HG02973 (cell line): ENCODE data around the gene DNAH12.
"Not testable (repeated sequence)": the region's sequence is repeated elsewhere in the genome, so short reads cannot be mapped to it uniquely, and the experiment has no call there.

Source experiments
- ATAC-seq: cut with Tn5 transposase; IDR thresholded peaks from one replicate; pipeline ENCODE4 v1.9.1; 2021; ENCODE audit warnings: moderate library complexity; ENCODE audit not compliant: unreplicated experiment

The DNAH12 gene

DNA sequence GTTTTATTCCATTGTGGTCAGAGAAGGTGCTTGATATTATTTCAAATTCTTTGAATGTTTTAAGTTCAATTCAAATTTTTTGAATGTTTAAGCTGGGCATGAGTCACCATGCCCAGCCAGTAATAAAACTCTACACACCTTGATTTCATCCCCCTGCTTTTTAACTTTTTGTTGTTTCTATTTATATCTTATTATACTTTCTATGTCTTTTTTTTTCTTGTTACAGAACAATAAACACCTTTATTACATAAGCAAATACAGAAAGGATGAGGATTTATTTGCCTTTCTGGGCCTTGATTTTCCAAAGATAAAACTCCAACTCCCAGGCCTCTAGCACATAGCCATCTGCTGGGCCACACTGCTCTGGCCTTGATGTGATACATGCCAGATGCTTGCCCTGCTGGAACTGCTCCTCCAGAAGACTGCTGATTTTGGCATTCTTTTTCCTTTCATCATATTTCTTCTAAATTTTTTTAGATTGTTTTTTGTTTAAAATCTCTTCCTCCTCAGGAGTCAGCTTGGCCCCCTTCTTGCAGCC lies 14.0 kb downstream of the DNAH12 start:
- ATAC-seq = no peak

DNA sequence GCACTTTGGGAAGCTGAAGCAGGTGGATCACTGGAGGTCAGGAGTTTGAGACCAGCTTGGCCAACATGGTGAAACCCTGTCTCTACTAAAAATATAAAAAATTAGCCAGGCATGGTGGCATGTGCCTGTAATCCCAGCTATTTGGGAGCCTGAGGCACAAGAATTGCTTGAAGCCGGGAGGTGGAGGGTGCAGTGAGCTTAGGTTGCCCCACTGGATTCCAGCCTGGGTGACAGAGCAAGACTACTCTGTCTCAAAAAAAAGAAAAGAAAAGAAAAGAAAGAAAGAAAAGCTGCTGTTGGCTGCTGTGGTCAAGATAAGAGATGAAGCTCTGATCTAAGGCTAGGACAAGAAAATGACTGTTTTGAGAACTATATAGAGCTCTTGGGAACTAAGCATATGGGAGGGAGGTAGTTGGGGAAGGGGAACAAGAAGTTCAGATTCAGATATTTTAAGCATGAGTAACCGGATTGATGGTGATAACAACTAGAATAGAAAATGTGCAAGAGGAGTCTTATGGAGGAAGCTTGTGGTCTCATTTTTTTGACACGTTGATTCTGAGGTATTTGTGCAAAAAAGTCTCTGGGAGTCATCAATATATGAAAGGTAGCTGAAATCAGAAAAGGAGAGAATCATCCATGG lies 25.7 kb downstream of the DNAH12 start:
- no peak for ATAC-seq

DNA sequence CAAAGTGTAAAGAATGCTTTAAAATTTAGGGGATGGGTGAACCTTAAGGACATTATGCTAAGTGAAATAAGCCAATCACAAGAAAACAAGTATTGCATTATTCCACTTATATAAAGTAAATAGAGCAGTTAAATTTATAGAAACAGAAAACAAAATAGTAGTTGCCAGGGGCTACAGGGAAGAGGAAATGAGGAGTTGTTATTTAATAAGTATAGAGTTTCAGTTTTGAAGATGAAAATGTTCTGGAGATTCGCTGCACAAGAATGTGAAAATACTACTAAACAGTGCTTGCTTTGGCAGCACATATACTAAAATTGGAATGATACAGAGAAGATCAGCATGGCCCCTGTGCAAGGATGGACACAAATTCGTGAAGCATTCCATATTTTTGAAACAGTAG lies 32.0 kb downstream of the DNAH12 start:
- ATAC-seq = no peak

DNA sequence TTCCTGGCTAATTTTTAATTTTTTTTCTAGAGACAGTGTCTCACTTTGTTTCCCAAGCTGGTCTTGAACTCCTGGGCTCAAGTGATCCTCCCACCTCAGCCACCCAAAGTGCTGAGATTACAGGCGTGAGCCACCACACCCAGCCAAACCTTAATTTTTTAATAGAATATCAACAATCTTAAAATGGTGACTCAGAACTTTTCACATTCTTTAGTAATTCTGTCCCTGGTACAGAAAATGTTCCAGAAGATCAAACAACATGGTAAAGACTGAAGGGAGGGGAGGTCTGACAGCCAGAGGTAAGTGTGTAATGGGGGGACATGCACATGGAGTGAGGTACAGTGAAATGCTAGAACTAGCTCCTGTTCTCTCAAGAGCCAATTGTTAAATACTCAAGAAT lies 38.2 kb downstream of the DNAH12 start:
- no peak for ATAC-seq

DNA sequence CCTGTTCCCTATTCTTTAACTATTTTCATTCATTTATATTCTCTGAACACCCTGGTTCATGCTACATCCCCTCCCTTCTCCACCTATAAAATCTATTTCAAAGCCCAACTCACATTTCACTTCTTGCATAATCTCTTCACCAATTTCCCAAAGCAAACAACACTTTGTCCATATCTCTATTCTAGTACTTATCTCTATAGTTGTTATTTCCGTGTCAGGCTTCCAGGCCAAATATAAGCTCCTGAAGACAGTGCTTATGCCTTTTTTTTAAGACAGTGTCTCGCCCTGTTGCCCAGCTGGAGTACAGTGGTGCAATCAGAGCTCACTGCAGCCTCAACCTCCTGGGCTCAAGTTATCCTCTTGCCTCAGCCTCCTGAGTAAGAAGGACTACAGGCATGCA lies 43.6 kb downstream of the DNAH12 start:
- no peak for ATAC-seq

DNA sequence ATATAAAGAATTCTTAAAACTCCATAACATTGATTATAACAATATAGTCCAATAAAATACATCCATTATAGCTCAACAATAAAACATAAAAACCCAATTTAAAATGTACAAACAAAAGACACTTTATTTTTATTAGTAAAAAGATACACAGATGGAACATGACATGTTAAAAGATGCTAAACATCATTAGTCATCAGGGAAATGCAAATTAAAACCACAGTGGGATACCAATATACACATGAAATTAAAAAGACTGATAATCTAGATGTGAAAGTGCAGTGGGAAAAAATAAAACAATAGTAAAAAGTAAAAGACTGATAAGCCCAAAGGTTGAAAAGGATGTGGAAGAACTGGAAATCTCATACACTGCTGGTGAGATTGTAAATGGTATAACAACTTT lies 46.2 kb downstream of the DNAH12 start:
- no peak for ATAC-seq

DNA sequence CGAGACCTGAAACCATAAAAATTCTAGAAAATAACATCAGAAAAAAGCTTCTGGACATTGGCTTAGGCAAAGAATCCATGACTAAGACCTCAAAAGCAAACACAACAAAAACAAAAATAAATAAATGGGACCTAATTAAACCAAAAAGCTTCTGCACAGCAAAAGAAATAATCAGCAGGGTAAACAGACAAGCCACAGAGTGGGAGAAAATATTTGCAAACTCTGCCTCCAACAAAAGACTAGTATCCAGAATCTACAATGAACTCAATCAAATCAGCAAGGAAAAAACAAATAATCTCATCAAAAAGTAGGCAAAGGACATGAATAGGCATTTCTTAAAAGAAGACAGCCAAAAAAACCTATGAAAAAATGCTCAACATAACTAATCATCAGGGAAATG lies 59.6 kb downstream of the DNAH12 start:
- ATAC-seq = no peak

DNA sequence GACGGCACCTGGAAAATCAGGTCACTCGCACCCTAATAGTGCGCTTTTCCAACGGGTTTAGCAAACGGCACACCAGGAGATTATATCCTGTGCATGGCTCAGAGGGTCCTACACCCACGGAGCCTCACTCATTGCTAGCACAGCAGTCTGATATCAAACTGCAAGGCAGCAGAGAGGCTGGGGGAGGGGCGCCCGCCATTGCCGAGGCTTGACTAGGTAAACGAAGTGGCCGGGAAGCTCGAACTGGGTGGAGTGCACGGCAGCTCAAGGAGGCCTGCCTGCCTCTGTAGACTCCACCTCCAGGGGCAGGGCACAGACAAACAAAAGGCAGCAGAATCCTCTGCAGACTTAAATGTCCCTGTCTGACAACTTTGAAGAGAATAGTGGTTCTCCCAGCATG lies 67.0 kb downstream of the DNAH12 start:
- ATAC-seq = not testable (repeated sequence)

DNA sequence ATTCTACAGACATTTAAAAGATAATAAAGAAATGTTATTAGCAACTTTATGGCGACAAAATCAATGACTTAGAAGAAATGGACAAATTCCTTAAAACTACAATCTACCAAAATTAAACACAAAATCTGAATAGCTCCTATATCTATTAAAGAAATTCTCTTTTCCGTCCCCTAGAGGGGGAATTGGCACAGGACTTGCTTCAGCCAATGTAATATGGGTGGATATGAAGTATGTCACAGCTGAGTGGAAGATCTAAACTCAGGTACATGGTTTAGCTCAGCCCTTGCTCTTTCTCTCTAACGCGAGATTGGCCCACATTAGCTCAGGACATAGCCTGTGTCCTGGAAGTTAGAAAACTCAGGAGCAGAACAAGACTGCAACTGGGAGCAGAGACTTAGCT lies 79.3 kb downstream of the DNAH12 start:
- ATAC-seq = no peak

DNA sequence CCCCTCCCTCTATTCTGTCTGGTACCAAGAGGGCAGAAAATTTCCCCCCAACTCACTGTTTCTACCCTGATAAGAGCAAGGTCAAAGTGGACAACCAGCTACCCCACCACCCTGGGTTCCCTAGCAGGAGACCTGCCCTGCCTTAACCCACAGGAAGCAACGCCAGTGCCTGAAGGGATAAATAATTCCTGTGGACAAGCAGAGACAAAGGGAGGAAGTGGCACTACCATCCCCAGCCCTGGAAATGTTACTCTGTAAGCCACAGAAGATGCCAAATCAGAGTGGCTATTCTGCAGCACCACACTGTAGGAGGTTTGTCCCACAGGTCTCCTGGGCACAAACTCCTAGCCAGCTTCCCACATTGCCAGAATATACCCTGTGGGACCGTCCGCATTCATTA lies 80.1 kb downstream of the DNAH12 start:
- no peak for ATAC-seq

DNA sequence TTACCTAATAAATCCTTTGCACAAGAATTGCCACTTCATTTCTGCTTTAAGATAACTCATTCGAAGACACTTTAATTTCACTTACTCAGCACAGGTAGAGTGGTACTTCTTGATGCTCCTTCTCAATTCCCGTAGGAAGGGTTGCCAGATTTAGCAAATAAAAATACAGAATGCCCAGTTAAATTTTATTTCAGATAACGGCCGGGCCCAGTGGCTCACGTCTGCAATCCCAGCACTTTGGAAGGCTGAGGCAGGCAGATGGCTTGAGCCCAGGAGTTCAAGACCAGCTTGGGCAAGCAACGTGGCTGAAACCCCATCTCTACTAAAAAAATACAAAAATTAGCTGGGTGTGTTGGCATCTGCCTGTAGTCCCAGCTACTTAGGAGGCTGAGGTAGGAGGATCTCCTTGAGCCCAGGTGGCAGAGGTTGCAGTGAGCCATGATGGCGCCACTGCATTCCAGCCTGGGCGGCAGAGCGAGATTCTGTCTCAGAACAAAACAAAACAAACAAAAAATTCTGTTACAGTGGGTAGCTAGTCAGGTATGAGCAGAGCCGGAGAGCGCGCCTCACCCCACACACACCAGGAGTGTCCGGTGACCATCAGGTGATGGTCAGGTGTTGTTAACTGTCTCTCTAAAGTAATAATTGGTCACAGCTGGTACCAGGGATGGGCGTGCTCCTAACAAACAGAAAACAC lies 92.8 kb downstream of the DNAH12 start:
- ATAC-seq = no peak

DNA sequence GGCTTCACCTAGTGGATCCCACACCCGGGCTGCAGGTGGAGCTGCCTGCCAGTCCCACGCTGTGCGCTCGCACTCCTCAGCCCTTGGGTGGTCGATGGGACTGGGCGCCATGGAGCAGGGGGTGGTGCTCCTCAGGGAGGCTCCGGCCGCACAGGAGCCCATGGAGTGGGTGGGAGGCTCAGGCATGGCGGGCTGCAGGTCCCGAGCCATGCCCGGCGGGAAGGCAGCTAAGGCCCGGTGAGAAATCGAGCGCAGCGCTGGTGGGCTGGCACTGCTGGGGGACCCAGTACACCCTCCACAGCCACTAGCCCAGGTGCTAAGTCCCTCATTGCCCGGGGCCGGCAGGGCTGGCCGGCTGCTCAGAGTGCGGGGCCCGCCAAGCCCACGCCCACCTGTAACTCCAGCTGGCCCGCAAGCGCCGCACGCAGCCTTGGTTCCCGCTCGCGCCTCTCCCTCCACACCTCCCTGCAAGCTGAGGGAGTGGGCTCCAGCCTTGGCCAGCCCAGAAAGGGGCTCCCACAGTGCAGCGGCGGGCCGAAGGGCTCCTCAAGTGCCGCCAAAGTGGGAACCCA lies 94.8 kb downstream of the DNAH12 start:
- not testable (repeated sequence) for ATAC-seq

DNA sequence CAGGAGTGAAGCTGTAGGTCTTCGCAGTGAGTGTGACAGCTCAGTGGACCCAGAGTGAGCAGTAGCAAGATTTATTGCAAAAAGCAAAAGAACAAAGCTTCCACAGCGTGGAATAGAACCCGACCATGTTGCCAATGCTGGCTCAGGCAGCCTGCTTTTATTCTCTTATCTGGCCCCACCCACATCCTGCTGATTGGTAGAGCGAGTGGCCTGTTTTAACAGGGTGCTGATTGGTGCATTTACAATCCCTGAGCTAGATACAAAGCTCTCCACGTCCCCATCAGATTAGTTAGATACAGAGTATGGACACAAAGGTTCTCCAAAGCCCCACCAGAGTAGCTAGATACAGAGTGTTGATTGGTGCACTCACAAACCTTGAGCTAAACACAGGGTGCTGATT lies 95.7 kb downstream of the DNAH12 start:
- not testable (repeated sequence) for ATAC-seq

DNA sequence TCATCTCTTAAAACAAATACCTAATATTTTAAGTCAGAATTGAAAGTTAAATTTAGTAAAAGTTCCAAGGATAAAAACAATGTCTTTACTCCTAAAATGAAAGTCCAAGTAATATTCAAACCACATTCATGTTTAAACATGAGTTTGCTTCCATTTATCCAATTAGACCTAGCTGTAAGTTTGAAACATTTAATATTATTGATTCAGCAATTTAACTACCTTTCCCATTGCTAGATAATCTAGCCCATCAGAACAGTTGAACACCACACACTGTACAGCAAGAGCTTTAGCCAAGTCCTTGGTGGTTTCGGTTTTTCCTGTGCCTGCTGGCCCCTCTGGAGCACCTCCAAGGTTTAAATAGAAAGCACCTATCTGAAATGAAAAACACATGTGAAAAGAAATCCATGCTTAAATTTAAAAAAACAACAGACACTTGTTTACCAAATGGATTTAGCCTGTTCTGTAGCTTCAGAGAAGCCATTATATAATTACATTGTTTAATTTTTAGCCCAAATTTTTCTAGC lies 97.8 kb downstream of the DNAH12 start:
- no peak for ATAC-seq

DNA sequence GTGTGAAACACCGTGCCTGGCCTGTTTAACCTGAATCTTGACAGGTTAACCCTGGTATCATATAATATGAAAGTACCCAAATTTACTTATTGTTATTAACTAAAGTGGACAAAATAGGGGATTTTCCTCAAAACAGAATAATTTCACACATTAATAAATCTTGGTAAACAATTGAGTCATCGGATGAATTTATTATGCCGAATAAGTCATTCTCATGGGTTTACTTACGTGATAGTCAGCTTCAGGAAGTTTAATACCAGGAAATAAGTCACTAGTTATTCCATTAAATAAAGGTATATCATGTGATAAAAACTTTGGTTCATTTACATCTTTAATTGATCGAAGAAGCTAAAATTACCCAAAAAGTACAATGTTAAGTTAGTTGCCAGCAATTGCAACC lies 99.7 kb downstream of the DNAH12 start:
- ATAC-seq = no peak

DNA sequence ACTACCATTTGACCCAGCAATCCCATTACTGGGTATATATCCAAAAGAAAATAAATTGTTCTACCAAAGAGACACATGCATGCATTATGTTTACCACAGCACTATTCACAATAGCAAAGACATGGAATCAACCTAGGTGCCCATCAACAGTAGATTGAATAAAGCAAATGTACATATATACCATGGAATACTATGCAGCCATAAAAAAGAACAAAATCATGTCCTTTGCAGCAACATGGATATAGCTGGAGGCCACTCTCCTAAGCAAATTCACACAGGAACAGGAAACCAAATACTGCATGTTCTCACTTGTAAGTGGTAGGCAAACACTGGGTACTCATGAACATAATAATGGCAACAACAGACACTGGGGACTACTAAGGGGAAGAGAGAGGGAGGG lies 104.0 kb downstream of the DNAH12 start:
- ATAC-seq = not testable (repeated sequence)

DNA sequence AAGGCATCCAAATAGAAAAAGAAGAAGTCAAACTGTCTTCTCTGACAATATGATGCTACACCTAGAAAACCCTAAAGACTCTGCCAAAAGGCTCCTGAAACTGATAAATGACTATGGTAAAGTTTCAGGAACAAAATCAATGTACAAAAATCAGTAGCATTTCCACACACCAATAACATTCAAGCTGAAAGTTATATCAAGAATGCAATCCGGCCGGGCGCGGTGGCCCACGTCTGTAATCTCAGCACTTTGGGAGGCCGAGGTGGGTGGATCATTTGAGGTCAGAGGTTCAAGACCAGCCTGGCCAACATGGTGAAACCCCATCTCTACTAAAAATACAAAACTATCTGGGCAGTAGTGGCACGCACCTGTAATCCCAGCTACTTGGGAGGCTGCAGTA lies 105.7 kb downstream of the DNAH12 start:
- not testable (repeated sequence) for ATAC-seq

DNA sequence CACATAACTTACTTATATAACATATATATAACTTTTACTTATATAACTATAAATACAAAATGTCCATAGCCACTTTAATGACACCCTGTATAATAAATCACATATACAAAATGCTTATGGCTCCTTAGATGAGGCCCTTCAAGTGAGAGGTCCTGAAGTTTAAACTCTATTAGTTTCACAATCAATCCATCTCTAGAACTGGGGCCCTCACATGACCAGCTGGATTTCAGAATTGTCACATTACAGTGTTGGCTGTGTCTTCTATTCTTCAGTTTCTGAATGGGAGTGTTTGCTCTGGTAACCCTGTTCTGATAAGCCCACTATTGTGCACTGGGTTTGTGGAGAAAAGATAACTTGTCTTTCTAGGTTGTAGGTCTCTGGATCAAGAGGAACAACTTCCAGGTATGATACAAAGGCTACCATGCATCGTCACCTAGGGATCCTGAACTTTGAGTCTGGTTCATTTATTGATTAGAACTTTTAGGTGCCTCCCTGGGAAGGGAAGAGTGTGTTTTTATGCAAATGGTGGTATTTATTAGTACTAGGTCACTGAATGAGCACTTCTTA lies 107.9 kb downstream of the DNAH12 start:
- ATAC-seq = no peak

DNA sequence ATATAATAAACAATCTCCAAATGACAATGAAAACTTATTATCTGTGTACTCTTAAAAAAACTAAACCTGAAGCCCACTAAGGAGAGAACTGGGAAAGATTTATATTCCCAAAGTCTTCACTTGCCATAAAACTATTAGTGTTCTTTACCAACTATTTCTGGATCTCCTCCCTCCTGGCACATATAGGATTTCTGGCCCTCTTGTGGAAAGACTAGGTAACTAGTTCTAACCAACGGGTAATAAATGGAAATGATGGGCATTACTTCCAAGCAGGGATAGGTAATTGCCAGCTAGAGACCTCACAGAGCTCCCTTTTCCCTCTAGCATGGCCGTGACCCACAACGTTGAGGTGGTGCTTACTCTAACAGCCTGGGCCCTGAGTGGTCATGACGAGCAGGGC lies 110.1 kb downstream of the DNAH12 start:
- no peak for ATAC-seq

DNA sequence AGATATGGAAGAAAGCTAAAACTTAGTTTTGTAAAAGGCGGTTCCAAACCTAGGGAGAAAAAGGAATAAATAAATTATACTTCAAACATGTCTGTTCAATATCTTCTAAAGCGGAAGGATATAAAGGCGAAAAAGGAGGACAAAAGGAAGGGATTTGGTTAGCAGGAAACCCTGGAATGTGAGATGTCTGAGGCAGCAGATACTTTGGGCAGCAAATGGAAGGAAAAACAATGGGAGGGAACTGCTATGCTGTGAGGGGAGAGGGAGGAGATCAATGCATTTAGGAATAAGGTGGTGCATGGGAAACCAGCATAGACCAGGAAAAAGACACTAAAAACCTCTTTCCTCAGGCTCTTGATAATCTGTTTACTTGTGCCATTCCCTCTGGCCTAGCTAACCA lies 120.8 kb downstream of the DNAH12 start:
- no peak for ATAC-seq

DNA sequence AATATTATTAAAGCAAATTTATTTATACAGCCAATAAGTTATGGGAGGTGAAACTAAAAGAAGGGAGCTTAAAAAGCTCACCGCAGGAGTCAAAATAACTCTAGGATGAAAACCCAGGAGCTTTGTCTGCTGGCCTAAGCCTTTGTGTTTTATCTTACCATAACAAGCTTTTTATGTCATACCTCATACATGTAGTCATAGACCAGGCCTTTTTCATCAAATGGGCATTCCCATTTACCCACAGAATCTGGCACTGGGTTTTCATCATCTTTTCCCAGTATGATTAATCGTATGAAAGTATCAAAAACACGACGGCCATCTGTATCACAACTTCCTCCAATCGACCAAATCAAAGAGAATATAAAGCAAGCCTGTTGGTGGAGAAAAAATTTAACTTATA lies 122.8 kb downstream of the DNAH12 start:
- ATAC-seq = no peak

DNA sequence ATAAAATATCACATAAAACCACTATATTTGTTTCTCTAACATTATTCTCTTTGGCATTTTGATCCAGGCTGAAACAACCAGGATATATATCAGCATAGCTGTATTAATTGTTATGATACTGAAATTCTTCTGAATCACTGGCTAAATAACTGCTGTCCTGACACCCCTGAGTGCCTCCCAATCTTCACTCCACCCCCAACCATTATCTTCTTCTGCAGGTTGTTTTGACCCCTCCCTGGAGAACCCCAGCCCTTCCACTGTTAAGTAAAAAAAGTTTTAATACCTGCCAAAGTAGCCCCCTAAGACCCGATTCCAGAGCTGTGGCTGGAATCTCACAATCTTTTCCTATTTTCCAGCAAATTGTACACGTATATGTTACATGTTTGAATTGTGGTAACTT lies 124.1 kb downstream of the DNAH12 start:
- ATAC-seq = no peak
